IPS-NIHi7 (cell line): ENCODE results near the gene OFD1.
"Not testable (repeated sequence)": the region's sequence is repeated elsewhere in the genome, so short reads cannot be mapped to it uniquely, and the experiment has no call there.

Experiments used
- DNase-seq: peaks from one replicate; pipeline ENCODE4 v3.0.0; 2012; ENCODE audit warnings: mixed read lengths; ENCODE audit errors: extremely low spot score

The OFD1 gene

DNA sequence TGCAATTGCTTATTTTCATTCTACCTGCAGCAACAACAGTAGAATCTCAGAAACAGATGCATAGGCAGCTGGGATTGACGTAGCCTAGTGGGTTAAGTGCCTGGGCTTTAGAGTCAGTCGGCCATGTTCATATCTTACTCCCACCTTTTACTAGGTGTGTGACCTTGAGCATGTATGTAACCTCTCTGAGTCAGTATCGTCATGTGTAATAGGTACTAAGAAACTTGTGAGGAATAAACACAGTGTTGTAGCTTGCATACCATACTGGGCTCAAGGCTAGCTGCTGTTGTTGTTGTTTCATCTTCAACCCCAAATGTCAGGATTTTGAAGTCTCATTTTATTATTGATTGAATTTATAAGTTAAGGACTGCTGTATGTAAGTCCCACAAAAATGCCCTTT lies 31.4 kb upstream of the OFD1 start:
- DNase-seq: no peak

- no peak for DNase-seq
These were observed 31.0 kb upstream of the OFD1 start for GRCh38 chrX:13703589-13703988.

GRCh38 chrX:13711141-13711540 lies 23.4 kb upstream of the OFD1 start:
- DNase-seq: no peak

DNA sequence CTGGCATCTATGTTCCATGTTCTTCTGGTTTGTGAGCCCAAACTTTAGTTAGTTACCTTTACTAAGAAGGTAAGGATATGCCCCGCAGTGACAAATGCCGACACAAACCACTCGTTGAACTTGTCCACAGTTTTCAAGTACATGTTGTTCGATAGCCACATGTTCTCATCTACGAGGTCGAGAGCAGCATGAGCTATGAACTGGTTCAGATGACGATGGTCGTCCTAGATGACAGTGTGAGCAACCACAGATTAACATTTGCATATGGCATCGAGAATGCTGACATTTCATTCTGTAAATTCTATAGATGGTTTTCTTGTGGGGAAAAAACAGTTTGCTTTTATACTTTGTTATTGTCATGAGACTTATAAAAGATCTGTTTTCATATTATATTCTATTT lies 18.1 kb upstream of the OFD1 start:
- DNase-seq: no peak

DNA sequence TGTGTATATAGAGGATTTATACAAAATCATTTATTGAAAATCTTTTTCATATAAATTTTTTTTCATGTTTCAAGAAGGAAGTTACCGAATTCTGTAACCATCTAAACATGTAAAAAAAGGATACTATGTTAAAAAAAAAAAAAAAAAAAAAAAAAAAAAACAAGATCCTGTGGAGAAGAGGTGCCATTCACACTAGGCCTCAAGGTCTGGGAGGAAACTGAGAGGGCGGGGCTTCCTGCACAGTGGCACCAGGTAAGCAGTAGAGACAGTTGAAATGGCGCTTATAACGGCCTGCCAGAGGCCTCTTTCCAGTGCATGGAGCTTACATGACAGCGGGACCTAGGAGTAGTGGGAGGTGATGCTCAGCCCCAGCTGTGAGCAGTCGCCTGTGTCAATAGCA lies 17.6 kb upstream of the OFD1 start:
- DNase-seq: no peak

GRCh38 chrX:13717700-13718472 lies 16.7 kb upstream of the OFD1 start:
- no peak for DNase-seq

- DNase-seq: no peak
These were observed 15.2 kb upstream of the OFD1 start for GRCh38 chrX:13719192-13719856.

- DNase-seq: no peak
These were observed 13.2 kb upstream of the OFD1 start for GRCh38 chrX:13721371-13721770.

GRCh38 chrX:13721819-13722519 lies 12.6 kb upstream of the OFD1 start:
- no peak for DNase-seq

DNA sequence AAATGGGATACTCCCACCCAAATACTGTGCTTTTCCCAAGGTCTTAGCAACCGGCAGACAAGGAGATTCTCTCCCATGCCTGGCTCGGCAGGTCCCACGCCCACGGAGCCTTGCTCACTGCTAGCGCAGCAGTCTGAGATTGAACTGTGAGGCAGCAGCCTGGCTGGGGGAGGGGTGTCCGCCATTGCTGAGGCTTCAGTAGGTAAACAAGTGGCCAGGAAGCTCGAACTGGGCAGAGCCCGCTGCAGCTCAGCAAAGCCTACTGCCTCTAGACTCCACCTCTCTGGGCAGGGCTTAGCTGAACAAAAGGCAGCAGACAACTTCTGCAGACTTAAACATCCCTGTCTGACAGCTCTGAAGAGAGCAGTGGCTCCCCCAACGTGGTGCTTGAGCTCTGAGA lies 9.7 kb upstream of the OFD1 start:
- DNase-seq: not testable (repeated sequence)

DNA sequence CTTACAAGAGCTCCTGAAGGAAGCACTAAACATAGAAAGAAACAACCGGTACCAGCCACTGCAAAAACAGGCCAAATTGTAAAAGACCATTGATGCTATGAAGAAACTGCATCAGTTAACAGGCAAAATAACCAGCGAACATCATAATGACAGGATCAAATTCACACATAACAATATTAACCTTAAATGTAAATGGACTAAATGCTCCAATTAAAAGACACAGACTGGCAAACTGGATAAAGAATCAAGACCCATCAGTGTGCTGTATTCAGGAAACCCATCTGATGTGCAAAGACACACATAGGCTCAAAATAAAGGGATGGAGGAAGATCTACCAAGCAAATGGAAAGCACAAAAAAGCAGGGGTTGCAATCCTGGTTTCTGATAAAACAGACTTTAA lies 8.0 kb upstream of the OFD1 start:
- not testable (repeated sequence) for DNase-seq

GRCh38 chrX:13730523-13730922 lies 4.0 kb upstream of the OFD1 start:
- not testable (repeated sequence) for DNase-seq

GRCh38 chrX:13732246-13733067 lies 2.1 kb upstream of the OFD1 start:
- no peak for DNase-seq

DNA sequence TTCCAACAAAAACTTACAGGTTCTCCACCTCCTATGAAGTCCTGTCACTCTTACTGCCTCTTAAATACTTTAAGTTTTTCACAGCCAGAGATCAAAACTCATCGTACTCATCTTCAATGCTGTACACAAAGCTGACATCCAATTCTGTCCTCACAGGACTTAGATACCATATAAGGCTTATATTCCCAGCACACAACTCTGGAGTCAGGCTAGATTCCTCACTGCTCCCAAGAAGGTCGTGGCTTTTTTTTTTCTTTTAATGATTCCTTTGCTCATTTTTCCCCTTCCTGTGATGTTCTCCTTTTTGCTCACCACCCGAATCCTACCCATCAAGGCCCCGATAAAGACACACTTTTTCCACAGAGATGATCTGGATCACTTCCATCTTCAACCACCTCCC lies 1.0 kb upstream of the OFD1 start:
- no peak for DNase-seq

GRCh38 chrX:13741695-13742094 lies 7.1 kb downstream of the OFD1 start:
- DNase-seq: no peak

DNA sequence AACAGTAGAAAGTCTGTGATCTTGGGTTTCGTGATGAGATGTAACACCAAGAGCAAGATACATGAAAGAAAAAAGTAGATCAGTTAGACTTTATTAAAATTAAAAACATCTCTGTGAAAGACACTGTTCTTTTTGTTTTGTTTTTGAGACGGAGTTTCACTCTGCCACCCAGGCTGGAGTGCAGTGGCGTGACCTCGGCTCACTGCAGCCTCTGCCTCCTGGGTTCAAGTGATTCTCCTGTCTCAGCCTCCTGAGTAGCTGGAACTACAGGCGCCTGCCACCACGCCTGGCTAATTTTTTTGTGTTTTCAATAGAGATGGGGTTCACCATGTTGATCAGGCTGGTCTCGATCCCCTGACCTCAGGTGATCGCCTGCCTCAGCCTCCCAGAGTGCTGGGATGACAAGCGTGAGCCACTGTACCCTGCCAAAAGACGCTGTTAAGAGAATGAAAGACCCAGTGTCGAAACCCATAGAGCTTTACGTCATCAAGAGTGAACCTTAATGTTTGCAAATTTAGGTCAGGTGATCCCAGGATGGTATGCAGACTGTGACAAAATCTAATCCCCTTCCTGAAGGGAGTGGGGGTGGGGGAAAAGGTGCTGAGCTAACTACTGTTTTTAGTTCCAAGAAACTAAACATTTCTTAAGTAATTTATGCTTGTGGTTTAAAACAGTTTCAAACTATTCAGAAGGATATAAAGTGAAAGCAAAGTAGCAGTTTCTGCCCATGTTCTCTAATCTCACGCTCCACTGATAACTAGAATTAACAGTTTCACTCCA lies 8.0 kb downstream of the OFD1 start:
- peak; percentile 22 for DNase-seq

DNA sequence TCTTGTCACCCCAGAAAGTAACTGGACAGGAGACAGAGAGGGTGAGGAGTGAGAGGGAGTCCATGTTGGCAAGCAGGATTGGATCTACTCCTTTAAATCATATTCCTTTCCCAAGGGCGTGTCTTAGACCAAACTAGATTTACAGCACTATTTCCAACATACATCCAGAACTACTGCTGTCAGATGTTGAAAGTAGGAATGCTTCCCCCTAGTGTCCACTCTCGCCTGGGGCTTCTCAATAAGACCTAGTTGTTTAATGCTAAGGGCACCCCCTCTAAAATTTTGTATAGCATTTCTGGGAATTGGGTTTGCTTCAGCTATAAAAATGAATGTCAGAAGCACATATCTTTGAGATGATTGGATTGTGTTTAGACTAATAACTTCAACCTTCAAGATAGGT lies 13.3 kb downstream of the OFD1 start:
- DNase-seq: peak; percentile 37

GRCh38 chrX:13748486-13748885 lies 13.9 kb downstream of the OFD1 start:
- no peak for DNase-seq

- peak; percentile 60 for DNase-seq
These were observed 15.7 kb downstream of the OFD1 start for GRCh38 chrX:13750204-13750603.

DNA sequence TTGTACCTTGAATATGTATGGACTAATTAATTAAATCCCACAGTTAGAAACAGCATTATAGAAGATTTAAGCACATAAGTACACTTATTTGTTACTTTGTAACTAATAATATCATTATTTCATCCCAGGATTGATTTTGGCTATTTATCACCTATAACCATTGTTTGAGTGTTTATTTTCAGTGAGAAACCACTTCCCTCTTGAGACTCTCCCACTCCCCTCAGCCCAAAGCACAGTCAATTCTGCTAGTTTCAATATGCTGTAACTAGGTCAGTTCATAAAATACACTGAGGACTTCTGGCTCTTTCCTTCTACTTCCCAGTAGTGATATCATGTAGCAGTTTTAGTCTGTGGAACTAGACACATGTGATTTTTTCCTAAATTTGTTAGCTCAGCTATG lies 16.3 kb downstream of the OFD1 start:
- DNase-seq: no peak

GRCh38 chrX:13752141-13752540 lies 17.6 kb downstream of the OFD1 start:
- DNase-seq: no peak
